HuH-7 (cell line): Measurements from ENCODE around the gene CCDC116.
"Not testable (repeated sequence)": the region's sequence is repeated elsewhere in the genome, so short reads cannot be mapped to it uniquely, and the experiment has no call there.

Experiments used
- DNase-seq: peaks from one replicate; pipeline ENCODE4 v3.0.0; 2011; ENCODE audit warnings: low spot score

Gene CCDC116, protein sequence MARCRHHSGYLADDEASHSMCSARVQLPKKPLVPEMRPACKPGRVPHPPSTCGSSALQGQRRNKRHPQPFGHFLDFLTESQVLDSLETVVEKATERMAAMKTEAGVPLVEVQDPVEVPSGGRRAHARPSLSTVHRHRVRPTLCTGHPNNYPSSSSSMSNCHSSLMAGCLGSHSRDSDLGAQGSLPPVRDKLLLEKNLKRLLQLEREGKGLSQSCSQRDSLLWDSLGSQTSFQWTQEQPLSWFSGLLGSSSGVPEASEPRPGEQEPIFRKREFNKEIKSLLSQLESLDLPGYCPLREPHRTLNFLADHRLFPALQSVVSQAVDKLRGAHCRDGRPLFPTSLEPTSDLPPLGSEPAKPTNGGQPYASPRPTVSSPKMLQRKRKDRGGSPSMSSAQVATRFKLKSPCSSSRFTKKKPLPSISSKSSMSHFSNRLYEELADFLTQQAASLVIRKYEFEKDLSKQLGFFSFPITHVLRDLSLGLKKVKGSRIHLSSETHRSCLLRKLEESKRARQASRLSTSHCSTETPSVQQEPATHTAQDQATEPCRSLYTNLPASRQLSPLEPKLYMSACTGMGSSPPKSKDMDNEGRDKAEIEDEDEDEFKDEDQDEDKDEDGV

DNA sequence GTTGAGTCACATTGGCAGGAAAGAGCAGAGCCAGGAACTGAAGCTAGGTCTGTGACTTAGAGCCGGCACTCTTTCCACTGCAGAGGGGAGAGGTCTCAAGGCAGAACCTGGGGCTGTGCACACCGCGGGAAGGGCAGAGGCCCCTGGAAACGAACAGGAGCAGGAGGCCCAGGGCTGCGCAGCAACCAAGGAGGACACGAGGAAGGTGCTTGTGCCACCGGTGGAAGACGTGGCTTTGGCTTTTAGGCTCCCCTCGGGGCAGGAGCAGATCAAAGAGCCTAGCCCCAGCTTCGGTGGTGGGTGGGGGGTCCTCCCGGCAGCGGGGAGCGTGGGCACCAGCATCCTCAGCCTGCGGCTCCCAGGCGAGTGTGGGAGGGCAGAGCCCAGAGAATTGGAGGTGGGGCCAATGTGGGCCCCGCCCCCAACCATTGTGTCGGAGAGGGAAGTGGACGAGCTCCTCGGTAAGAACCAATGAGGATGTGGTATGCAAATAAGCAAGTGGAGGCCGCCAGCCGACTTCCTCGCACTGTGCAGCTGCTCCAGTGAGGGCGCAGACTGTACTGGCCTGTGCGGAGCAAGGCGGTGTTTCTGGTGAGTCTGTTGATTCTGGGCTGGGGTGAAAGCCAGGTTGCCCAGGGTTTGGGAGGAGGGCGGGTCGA is at the start of gene CCDC116:
TSS of gene CCDC116 (plus strand) at position 524 of the 659 bp plus-strand sequence. CDS start 422 bp downstream, outside the sequence.
- peak; percentile 92 for DNase-seq

DNA sequence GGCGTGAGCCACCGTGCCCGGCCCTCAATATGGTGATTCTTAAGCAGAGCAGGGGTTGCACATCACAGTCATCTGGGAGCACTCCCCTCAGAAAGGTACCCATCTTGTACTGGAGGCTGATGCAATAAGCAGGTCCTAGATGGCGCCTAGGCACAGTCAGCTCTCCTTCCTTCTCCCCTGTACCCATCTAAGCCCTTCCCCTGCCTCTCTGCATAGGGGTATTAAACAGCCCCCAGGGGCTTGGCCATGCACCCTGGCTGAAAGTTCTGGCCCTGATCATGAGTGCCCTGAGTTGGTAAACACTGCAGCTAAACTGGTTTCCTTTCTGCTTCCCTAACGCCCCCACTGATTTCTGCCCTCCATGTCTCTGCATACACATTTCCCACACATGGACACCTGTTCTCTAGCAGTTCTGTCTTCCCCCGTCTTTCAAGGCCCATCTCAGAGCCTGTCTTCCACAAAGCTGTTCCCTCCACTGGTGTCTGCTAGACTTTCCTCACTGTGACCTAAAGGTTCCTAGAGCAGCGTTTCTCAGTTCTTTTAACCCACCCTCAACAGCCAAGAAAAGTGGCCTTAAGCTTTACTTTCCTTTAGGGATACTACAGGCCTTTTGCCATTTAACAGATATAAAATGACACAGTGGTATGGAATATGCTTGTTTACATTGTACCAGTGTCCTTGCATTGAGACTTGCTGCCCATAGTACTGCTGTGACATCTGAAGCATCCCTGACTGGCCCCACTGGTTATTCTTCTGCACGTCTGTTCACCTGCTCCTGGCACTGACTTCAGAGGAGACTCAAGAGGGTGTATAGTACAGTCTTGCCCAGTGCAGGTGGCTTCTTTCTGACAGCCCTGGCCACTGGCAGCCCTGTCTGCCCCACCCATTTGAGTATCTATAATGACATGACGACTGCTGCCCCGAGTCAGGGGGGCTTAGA is 49.5 kb upstream of the CCDC116 start:
- no peak for DNase-seq

DNA sequence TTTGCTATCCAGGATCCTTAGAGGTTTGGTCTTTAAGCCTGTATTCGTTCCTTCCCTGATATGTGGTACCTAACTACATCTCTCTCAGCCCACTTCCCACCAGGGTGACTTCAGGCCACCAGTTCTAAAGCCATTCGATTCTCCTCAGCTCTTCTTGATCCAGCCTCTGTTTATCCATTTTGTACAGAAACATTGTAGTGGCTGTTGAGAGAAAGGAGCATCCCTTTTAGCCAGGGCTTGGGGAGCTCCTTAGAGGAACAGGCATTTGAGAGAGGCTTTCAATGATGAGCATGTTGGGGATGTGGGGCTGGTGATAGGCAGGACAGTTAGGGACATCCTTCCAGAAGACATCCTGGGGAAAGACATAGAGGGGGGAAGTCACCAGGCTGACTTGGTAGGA is 47.2 kb upstream of the CCDC116 start:
- no peak for DNase-seq

DNA sequence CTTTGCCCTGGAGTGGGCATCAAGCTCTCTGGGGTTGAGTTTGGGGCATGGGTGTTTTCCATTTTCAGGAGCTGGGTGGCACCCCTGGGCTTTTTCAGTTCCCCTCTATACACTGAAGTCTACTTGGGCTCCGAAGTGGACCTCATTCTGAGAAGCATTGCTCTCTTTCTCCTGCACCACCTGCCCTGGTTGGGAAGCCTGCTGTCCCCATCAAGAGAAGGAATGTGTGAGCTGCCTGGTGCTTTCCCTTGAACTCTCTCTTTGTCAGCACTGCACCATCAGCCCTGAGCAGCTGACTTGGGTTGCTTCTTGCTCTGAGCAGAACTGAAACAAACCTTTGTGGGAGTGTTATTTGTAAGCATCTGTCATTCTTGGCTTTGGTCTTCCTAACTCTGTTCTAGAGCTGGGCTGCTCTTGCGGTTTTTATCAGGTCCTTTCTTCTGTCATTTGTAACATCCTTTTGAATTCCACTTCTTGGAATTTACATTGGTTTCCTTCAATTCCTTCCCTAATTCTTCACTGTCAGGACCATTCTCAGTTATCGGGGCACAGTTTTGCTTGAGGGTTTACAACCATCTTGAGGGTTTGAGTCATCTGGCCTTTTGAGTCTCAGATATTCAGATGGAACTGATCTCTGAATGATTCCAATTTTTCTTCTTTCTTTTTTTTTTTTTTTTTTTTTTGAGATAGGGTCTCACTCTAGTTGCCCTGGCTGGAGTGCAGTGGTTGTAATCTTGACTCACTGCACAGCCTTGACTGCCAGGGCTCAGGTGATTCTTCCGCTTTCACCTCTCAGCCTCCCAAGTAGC is 44.6 kb upstream of the CCDC116 start:
- DNase-seq = no peak

DNA sequence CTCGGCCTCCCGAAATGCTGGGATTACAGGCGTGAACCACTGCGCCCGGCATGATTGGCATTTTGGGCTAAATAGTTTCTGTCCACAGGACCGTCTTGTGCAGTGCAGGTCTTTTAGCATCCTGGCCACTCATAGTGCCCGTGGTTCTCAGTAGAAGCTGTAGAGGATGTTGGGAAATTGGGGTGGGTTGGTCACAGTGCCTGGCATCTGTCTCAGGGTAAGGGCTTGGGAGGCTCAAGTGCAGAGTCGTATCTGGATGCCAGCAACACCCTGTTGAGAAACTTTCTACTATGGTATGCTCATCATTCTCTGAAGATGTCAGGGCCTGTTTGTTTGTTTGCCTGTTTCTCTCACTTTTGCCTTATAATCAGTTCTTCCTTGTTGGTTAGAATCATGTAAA is 43.2 kb upstream of the CCDC116 start:
- no peak for DNase-seq

DNA sequence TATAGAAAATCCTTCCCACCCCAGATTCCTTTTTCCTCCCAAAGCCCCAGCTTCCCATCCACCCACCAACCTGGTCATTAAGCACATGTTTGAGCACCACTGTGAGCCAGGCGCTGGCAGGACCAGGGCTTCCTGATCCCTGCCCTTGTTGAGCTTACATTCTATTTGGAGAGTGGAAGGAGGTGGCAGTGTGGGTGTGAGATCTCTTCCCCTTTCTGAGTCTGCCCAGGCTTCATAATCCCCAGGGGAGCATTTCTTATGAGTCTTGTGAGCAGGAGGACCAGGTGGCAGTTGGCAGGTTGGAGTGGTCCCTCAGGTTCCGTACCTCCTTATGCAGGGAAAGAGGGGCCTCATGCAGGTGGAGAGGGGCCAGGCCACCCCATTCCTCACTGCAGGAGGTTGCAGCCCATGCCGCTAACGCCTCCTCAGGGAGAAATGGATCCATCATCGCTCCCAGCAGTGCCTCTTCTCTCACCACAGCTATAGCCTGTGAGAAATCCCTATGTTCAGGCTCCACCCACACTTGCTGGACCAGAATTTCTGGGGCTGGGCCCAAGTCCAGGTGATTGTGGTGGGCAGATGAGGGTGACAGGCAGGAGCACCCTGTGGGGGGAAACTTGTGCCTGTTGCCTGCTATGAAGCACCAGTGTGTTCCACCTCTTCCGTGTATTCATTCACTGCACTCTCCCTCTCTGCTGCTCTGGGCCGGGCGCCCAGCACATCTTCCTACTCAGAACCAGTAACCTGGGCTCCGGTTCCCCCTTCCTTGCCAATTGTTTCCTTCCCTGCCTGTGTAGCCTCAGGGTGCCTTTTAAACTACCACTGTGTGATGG is 41.5 kb upstream of the CCDC116 start:
- no peak for DNase-seq

DNA sequence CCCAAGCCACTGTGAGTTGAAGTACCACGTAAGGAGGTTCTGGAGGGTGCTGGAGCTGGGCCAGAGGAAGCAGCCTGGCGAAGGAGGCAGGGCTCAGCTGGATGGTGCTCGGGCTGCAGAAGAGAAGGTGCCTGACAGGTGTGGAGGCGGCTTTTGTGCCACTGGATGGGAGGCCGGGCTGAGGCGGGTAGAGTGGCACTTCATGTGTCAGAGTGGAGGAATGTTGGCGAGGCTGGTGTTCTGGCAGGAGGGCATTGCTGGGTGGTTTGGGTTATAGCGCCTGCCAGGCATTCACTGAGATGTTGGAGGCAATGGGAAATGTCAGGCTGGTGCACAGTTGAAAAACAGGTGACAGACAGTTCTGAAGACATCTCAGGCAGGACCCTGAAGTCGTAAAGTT is 40.9 kb upstream of the CCDC116 start:
- no peak for DNase-seq

DNA sequence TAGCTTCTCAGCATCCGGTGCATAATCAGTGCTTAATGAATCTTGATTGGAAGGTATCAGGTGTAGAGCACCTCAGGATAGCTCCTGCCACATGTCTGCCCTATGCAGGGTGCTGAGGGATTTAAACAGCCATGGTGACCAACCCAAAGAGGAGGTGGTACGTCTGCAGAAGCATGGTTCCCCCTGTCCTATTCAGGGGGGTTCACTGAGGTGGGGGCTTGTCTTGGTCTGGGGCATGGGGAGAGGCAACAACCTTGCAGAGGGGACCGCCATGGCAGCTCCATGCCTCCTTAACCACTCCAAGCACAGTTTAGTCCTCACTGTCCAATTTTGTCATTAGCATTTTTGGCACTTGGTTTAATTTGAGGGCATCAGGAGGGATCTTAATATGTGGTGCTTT is 40.1 kb upstream of the CCDC116 start:
- DNase-seq = no peak

DNA sequence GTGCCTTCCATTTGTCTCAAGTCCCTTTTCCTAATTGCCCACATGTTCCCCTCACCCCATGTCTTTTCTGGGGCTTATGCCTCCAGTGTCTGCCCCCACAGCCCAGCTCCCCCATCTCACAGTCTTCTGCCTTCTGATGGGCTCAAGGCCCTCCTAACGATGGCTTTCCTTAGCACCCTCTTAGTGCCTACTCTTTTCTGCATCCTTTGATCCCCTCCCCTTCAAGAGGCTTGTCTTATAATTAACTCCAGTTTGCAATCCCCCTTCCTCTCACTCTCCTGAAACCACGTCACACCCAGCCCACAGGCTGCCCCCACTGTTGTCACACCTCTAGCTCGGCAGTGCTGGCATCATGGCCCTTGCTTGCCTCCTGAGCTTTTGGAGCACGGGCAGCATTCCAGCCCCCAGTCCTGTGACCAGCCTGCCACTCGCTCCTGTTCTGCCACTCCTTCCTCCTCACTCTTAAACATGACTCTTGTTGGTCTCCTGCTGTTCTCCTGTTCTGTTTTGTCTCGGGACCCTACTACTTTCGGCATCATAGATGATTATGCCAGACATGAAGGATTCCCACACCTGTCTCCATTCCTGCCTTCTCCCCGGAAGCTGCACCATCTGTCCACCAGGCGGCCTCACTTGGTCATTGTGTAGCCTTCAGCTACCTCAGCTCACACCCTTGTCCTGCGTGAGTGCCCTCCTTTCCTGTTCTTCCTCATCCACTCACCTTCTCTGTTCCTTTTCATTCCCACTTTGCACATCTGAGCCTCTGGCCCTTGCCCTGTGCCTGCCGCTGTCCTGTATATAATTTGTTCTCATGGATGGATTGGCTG is 38.9 kb upstream of the CCDC116 start:
- DNase-seq = peak; percentile 70

DNA sequence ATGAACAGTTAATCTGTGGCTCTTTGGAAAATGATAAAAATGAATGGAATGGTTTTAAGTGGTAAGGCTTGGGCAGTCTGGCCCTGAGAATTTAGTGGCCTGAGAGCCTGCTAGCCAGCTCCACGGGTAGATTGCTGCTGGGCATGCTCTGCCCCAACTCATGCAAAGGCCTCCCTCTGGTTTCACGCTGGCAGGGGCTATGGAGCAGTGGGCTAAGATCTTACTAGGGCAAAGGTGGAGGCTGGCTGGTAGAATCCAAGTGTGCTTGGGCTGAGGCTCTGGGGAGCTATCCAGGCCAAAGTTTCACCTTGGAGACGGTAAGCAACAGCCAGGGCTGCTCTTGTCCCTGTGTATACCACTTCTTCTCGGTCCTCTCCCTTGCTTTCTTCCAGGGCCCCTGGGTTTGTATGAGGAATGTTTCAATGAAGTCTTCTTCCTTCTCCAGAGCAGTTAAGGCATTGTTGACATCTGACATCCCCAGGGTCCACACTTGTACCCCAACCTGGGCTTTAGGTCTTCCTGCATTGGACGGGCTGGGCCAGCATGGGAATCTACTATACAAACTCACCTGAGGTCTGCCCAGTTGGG is 37.6 kb upstream of the CCDC116 start:
- no peak for DNase-seq

DNA sequence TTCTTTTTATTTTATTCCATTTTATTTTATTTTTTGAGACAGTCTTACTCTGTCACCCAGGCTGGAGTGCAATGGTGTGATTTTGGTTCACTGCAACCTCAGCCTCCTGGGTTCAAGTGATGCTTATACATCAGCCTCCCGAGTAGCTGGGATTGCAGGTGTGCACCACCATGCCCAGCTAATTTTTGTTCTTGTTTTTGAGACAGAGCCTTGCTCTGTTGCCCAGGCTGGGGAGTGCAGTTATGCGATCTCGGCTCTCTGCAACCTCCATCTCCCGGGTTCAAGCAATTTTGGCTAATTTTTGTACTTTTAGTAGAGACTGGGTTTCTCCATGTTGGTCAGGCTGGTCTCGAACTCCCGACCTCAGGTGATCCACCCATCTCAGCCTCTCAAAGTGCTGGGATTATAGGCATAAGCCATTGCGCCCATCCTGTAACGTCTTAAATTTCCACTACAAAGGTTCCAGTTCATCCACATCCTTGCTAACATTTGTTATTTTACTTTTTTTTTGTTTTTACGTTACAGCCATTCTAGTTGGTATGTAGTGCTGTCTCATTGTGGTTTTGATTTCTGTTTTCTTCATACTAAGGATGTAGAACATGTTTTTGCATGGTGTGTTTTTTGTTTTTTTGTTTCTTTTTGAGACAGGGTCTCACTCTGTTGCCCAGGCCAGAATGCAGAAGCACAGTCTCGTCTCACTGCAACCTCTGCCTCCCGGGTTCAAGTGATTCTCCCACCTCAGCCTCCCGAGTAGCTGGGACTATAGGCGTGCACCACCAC is 36.0 kb upstream of the CCDC116 start:
- DNase-seq = not testable (repeated sequence)

DNA sequence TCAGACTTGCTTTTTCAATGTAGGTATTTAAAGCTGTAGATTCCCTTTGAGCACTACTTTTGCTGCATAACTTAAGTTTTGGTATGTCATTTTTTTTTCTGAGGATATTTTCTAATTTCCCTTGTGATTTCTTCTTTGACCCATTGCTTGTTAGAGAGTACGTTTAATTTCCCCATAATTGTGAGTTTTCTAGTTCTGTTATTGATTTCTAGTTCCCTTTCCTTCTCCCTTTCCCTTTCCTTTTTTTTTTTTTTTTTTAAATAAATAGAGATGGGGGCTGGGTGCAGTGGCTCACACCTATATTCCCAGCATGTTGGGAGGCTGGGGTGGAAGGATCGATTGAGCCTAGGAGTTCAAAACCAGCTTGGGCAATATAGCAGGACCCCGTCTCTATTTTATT is 34.3 kb upstream of the CCDC116 start:
- no peak for DNase-seq

DNA sequence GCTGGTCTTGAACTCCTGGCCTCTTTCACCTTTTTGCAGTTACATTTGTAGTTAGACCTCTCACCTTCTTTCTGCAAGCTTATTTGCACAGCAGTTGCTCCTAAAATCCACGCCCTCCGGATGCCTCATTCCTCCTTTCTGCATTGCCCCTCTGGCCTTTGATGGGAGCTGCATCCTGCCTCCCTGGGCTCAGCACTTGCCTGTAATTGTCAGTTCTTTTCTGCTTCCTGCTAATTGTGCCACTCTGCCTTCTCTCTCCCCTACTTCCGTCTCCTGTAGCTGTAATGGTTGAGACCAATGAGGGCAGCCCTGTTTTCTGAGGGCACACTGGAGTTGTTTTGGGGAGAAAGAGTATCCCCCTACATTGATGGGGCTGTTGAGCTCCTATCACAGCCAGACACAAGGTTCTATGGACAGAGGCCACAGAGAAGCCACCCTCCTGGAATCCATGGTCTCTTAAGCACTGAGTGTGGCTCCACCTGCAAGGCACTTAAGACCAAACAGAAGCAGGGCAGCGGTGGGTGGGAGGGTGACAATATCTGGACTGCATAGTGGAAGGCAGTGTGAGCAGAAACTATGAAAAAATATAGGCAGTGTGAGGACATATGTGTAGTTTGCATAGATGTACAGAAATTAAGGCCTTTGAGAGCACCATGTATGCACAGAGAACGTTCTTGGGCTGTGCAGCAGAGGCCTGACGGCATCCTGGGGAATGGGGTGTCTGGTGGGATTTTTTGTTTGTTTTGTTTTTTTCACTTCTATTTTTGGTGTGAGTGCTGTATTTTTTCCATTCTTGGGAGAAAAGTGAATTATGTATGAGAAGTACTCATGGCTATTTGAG is 33.3 kb upstream of the CCDC116 start:
- DNase-seq = no peak

DNA sequence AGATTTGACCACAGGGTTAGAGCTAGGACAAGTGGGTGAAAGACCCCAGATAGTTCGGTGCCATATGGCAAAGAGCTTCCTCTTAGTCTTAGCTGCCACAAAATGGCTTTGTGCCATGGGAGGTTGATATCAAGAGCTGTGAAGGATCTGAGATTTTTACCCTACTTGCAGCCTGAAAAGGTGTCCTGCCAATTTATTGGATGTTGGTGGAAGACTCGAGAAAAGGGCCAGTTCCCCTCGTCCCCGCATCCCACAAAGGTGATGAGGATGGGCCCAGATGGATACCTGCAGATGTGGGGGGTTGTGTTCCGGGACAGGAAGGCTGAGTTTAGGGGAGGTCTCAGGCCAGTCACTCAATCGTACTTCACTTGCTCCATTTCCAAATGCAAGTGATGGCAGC is 30.0 kb upstream of the CCDC116 start:
- DNase-seq = no peak

DNA sequence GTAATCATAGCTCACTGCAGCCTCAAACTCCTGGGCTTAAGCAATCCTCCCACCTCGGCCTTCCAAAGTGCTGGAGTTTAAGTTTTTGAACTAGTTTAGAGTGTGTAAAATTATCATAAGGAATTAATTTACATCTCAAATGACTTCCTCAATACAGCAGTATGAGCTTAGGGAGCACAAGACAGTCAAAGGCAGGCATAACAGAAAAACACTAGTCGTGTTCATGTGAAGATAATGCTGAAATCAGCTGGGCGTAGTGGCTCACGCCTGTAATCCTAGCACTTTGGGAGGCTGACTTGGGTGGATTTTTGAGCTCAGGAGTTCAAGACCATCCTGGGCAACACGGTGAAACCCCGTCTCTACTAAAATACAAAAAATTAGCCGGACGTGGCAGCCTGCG is 28.6 kb upstream of the CCDC116 start:
- no peak for DNase-seq

DNA sequence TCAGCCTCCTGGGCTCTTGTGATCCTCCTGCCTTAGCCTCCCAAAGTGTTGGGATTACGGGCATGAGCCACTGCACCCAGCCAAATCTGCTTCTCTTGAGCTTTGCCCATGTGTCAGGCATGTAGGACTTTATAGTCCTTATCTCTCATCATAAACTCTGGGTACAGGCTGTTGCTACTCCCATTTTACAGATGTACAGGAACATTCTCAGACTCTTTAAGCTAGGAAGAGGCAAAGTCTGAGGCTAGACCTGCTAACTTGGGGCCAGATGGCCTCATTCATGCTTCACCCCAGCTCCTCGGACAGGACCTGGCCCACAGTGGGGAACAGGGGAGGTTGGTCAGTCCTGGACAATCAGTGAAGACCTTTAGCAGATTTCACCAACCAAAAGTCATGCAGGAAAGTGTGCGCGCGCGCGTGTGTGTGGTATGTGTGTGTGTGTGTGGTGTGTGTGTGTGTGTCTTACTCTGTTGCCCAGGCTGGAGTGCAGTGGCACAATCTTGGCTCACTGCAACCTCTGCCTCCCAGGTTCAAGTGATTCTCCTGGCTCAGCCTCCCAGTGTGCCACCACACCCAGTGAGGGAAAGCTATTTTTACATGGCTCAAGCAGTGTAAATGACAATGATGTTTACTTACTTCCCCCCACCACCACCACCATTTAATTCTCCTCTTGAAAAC is 26.5 kb upstream of the CCDC116 start:
- no peak for DNase-seq

DNA sequence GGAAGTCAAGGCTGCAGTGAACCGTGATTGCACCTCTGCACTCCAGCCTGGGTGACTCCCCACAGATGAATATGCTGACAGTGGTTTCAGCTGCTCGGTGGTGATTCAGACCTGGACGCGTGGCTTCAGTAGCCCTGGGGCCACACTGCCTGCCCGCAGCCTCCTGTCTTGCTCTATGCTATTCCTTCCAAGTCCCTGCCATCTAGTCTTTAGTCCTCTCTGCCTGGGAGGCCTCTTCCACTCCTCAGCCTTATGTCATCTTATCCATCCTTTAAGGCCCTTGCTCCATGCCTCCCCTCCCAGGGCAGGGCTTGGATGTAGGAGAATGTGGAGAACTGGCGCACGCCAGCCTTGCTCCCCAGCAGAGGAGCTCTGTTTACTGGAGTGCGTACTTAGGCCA is 25.8 kb upstream of the CCDC116 start:
- DNase-seq = no peak
